Measurements from ENCODE around the gene HIPK3. TPM values are rescaled to one million over a fixed set of nuclear protein-coding genes. Genes with fewer than 3 reads are reported as not detected.

Gene HIPK3
- total and polyA plus RNA-seq, 2 donors from 2014 or later: 17.3 to 162 TPM

DNA sequence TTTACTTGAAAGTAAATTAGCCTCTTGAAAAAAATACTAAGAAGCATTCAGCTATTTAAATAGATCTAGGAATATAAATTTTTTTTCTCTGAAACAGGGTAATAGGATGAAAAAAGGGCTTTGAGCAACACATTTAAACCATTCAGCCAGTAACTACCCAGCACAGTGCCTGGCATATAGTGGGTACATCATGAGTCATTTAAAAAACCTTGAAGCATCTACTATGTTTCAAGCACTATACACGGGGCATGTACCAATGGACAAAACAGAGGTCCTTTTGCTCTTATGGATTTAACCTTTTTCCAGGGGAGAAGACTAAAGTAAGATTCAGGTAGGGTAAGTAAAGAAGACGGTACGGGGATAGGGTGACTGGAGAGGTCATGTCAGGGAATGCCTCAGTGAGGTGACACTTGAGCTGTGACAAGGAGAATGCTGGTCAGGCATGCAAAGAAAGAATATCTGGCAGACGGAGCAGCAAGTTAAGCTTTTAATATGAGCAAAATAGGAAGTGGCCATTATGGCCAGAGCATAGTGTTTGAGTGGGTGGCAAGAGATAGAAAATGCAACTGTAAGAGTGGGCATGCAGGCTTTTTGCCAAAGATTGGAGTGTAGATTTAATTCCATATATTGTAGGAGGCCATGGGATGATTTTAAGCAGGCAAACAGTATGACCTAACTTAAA is 101.1 kb downstream of the HIPK3 start:
- Histone ChIP-seq H3K27ac (ENCODE audit: low read depth in 2 of 2, low read length in 2 of 2) (no peak overlapping the region), H3K4me1 (ENCODE audit: control insufficient read depth in 2 of 3, insufficient read depth in 2 of 3, low read depth in 1 of 3, low read length in 3 of 3) (no peaks in the 10 kb centered on the region), H3K9ac (ENCODE audit: low read length in 3 of 3) (no peak overlapping the region), H3K36me3 (ENCODE audit: control insufficient read depth in 2 of 3, insufficient read depth in 3 of 3, low read length in 3 of 3) (peaks cover under 1 to 16% (median 2%) of the 10 kb centered on the region in 3 donors), H3K27me3 (ENCODE audit: control insufficient read depth, insufficient read depth, low read length) (no peaks in the 10 kb centered on the region), H3K4me3 (ENCODE audit: low read length in 3 of 3) (no peak overlapping the region), H3K9me3 (ENCODE audit: control insufficient read depth in 2 of 3, insufficient read depth in 1 of 3, low read length in 3 of 3) (no peaks in the 10 kb centered on the region)
- FAIRE-seq: no peak
- no peak for DNase-seq
- intact Hi-C loops (cut with DNase I): no loop called here
- TF ChIP-seq, protein P1, sequence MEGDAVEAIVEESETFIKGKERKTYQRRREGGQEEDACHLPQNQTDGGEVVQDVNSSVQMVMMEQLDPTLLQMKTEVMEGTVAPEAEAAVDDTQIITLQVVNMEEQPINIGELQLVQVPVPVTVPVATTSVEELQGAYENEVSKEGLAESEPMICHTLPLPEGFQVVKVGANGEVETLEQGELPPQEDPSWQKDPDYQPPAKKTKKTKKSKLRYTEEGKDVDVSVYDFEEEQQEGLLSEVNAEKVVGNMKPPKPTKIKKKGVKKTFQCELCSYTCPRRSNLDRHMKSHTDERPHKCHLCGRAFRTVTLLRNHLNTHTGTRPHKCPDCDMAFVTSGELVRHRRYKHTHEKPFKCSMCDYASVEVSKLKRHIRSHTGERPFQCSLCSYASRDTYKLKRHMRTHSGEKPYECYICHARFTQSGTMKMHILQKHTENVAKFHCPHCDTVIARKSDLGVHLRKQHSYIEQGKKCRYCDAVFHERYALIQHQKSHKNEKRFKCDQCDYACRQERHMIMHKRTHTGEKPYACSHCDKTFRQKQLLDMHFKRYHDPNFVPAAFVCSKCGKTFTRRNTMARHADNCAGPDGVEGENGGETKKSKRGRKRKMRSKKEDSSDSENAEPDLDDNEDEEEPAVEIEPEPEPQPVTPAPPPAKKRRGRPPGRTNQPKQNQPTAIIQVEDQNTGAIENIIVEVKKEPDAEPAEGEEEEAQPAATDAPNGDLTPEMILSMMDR (IDR thresholded peaks at IDR 0.05; ENCODE audit: borderline replicate concordance, extremely low read depth, insufficient read depth): no peak

DNA sequence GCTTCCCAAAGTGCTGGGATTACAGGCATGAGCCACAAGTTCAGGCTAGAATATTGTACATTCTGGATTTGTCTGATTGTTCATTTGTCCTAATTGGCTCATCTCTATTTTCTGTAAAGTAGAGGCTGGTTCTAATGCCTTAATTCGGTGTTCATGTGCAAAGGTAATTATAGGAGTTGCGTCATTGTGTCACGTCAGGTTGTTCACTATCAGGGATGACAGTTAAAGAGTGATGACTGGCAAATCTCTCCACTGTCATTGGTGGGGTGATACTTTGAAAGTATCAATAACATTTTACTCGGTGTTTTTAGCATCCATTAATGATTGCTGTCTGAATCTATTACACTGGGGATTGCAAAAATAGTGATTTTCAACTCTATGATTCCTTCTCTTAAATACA is 103.5 kb downstream of the HIPK3 start:
- H3K9ac ChIP-seq (ENCODE audit: low read length in 3 of 3): no peak overlapping the region
- H3K4me1 ChIP-seq (ENCODE audit: control insufficient read depth in 2 of 3, insufficient read depth in 2 of 3, low read depth in 1 of 3, low read length in 3 of 3): no peaks in the 10 kb centered on the region
- DNase-seq: no peak
- H3K4me3 ChIP-seq (ENCODE audit: low read length in 3 of 3): no peak overlapping the region
- no peaks in the 10 kb centered on the region for H3K27me3 ChIP-seq (ENCODE audit: control insufficient read depth, insufficient read depth, low read length)
- no peak for FAIRE-seq
- TF ChIP-seq, protein P1 (IDR thresholded peaks at IDR 0.05; ENCODE audit: borderline replicate concordance, extremely low read depth, insufficient read depth): no peak
- intact Hi-C loops (cut with DNase I): loop anchor here (10.0 kb wide), 1 partner anchor 324 kb away; no protein-coding TSS in a partner anchor
- no peaks in the 10 kb centered on the region for H3K36me3 ChIP-seq (ENCODE audit: control insufficient read depth in 2 of 3, insufficient read depth in 3 of 3, low read length in 3 of 3)
- H3K27ac ChIP-seq (ENCODE audit: low read depth in 2 of 2, low read length in 2 of 2): no peak overlapping the region
- no peaks in the 10 kb centered on the region for H3K9me3 ChIP-seq (ENCODE audit: control insufficient read depth in 2 of 3, insufficient read depth in 1 of 3, low read length in 3 of 3)

DNA sequence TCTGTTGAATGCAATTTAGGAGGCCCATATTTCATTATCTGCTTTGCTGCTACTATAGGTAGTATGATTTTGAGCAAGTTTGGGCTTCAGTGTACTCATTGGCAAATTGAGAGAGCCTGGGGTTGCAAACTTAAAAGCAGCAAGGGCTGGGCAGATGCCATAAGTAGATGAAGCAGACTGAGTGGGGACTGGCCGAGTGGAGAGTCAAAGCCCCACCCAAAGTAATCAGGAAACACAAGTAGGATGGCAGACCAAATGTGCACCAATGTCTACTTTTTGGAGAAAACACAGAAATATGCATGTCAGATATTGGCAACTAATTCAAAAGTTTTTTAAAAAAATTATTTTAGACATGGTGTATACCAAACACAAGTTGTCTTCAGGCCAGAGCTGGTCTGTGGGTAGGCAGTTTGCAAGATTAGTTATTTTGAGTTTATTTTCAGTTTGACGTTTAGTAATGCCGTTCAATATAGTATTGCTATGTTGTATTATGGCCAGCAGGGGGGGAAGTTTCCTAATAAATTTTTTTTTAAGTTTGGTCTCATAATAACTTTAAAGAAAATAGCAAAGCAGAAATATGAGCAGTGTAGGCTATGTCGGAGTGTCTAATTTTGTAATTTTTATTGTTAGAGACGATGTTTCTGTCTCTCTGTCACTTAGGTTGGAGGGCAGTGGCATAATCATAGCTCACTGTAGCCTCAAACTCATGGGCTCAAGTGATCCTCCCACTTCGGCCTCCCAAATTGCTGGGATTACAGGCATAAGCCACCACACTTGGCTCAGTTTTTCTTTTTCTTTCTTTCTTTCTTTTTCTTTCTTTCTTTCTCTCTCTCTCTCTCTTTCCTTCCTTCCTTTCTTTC is 105.1 kb downstream of the HIPK3 start:
- H3K27ac ChIP-seq (ENCODE audit: low read depth in 2 of 2, low read length in 2 of 2): no peak overlapping the region
- FAIRE-seq: peak; percentile 95
- intact Hi-C loops (cut with DNase I): loop anchor here (10.0 kb wide), 1 partner anchor 323 kb away; no protein-coding TSS in a partner anchor

More for the DNA sequence above, 105.1 kb downstream of the HIPK3 start:
- Histone ChIP-seq H3K9me3 (ENCODE audit: control insufficient read depth in 2 of 3, insufficient read depth in 1 of 3, low read length in 3 of 3) (no peaks in the 10 kb centered on the region), H3K9ac (ENCODE audit: low read length in 3 of 3) (no peak overlapping the region), H3K4me1 (ENCODE audit: control insufficient read depth in 2 of 3, insufficient read depth in 2 of 3, low read depth in 1 of 3, low read length in 3 of 3) (no peaks in the 10 kb centered on the region), H3K4me3 (ENCODE audit: low read length in 3 of 3) (no peak overlapping the region), H3K36me3 (ENCODE audit: control insufficient read depth in 2 of 3, insufficient read depth in 3 of 3, low read length in 3 of 3) (no peaks in the 10 kb centered on the region), H3K27me3 (ENCODE audit: control insufficient read depth, insufficient read depth, low read length) (no peaks in the 10 kb centered on the region)
- TF ChIP-seq, protein P1 (IDR thresholded peaks at IDR 0.05; ENCODE audit: borderline replicate concordance, extremely low read depth, insufficient read depth): peak; percentile 54
- DNase-seq: peak in 2 of 5 donors; percentile 55 to 68
